C4-2B (cell line): ENCODE results near the gene SACM1L.
A peak's percentile ranks its signal among the peaks of the same experiment; 100 is the strongest.
"Not testable (repeated sequence)": the region's sequence is repeated elsewhere in the genome, so short reads cannot be mapped to it uniquely, and the experiment has no call there.

Experiments
- H3K27ac ChIP-seq: fragments of 450-650 bp; 2 replicates; pipeline ENCODE4 v1.5.1; 2017
- ZFX ChIP-seq: fragments of 450-650 bp; IDR thresholded peaks from 2 replicates; pipeline ENCODE4 v1.6.1; 2017
- TF ChIP-seq, protein P1 (sequence below): fragments of 450-650 bp; conservative IDR thresholded peaks from 2 replicates; pipeline ENCODE4 v1.5.1; 2017; ENCODE audit warnings: mild to moderate bottlenecking

SACM1L gene

GRCh38 chr3:45756055-45756454 is 66.9 kb downstream of the SACM1L start:
- no peak overlapping the region for H3K27ac ChIP-seq
- no peak for TF ChIP-seq ZFX
- TF ChIP-seq, protein P1, sequence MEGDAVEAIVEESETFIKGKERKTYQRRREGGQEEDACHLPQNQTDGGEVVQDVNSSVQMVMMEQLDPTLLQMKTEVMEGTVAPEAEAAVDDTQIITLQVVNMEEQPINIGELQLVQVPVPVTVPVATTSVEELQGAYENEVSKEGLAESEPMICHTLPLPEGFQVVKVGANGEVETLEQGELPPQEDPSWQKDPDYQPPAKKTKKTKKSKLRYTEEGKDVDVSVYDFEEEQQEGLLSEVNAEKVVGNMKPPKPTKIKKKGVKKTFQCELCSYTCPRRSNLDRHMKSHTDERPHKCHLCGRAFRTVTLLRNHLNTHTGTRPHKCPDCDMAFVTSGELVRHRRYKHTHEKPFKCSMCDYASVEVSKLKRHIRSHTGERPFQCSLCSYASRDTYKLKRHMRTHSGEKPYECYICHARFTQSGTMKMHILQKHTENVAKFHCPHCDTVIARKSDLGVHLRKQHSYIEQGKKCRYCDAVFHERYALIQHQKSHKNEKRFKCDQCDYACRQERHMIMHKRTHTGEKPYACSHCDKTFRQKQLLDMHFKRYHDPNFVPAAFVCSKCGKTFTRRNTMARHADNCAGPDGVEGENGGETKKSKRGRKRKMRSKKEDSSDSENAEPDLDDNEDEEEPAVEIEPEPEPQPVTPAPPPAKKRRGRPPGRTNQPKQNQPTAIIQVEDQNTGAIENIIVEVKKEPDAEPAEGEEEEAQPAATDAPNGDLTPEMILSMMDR = no peak

GRCh38 chr3:45757141-45757540 is 67.9 kb downstream of the SACM1L start:
- H3K27ac ChIP-seq = not testable (repeated sequence)

DNA sequence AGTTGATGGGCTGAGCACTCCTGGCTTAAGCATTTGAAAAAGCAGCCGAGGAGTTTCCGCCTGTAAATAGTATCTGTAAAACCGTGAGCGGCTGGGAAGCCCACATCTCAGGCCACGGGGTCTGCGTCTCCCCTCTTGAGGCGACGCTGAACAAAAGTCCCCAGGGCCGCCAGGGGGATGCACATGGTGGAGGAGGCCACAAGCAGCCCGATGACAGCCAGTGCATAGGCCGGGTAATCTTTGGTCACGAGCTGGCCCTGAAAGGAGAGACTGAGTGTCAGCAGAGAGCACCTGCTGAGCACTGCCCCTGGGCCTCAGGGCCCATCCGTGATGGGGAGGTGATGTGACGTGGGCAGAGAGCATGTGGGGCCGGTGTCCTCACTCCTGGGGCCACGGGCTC is 69.7 kb downstream of the SACM1L start:
- TF ChIP-seq, protein P1 = no peak
- TF ChIP-seq ZFX = no peak
- H3K27ac ChIP-seq = no peak overlapping the region

GRCh38 chr3:45759851-45760250 is 70.7 kb downstream of the SACM1L start:
- H3K27ac ChIP-seq = no peak overlapping the region
- TF ChIP-seq ZFX = no peak
- TF ChIP-seq, protein P1 = no peak

DNA sequence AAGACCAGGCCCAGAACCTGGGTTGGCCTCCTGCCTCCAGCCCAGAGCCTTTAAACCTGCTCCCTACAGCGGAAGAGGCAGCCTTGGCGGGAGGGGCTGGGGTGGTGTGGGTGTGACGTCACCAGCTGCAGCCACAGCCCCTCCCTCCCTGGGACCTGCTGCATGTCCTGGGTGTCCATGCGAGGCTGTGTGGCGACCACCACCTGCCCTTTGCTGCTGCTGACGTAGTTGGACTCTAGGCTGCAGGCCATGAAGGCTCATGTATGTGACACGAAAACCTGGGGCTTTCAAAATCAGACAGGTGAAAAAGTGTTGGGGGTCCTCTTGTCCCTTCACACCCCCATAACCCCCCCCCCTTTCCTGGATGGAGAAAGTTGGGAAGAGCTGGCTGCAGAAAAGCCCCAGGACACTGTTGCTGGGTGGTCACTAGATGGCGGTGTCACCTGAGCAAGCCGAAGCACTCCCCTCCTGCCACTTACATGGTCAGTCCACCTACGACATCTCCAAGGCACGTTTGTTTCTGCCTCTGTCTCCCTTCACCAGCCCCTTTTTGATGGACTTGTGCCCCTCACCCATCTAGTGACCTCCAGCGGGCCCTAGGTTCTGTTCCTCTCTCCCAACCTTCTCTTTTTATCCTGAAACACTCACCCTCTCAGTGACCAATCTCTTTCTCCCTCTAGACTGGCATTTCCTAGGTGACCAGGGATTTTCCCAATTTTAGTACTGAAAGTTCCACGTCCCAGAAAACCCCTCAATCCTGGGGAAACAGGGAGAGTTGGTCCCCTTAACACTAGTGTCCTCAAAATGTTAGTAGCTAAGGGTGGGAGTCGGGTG is 71.9 kb downstream of the SACM1L start:
- no peak overlapping the region for H3K27ac ChIP-seq
- TF ChIP-seq, protein P1 = peak; percentile 87
- TF ChIP-seq ZFX = no peak

DNA sequence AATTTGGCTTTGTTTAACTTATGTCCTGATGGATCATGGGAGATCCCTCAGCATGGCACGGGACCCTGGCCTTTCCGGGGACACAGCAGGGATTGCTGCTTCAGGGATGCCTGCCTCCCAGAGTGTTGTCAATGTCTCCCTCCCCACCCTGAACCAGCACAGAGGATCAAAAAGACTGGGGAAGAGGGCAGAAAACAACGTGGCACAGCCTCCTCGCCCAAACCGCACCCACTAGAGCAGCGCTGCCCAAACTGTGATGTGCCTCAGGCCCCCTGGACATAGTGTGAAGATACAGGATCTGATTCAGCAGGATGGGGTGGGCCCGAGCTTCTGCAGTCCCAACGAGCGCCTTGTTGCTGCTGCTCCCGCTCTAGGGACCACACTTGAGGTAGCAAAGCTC is 72.6 kb downstream of the SACM1L start:
- TF ChIP-seq ZFX = no peak
- TF ChIP-seq, protein P1 = no peak
- H3K27ac ChIP-seq = no peak overlapping the region

DNA sequence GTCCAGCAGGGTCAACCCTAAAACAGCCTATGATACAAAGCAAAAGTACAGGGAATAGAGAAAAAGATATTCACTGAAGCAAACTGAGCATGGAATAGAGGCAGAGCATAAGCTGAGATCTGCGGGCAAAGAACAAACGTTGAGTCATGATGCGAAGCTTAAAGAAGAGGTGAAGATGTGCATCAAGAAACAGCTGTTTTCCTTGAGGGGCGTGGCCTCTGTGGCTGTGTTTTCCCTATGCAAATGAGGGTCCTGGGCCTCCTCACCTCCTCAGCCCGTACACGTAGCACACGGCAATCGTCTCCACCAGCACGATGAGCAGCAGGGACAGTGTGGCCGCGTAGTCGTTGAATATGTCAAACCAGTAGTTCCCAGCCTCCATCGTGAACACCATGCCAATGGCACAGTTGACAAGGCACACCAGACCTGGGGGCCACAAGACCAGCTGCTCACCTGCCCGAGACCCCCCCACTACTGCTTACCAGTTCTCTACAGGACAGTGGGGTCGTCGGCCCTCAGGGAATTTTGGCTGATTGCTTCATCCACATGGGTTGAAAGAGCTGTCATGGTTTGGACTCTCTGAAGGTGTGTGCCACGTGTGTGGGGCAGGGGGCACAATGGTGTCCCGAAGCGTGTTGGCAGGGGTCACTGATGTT is 73.6 kb downstream of the SACM1L start:
- TF ChIP-seq ZFX = no peak
- TF ChIP-seq, protein P1 = no peak
- no peak overlapping the region for H3K27ac ChIP-seq

DNA sequence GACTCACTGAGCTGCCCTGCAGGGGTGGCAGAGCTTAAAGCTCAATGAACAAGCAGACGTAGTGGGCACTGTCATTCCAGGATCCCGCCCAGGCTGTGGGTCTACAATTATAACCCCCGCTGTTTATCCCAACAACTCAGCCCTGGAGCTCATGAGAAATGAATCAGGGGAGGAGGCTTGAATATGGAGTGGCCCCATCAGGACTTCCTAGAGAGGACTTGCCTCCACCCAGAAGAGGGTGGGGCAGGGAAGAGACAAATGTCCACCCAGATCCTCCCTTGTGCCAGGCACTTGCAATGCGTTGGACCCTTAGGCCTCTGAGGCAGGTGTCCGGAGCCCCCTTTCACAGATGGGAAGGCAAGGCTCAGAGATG is 74.1 kb downstream of the SACM1L start:
- H3K27ac ChIP-seq = no peak overlapping the region
- no peak for TF ChIP-seq ZFX
- TF ChIP-seq, protein P1 = no peak
